Measurements from ENCODE around the gene PPM1D. TPM values are rescaled to one million over a fixed set of nuclear protein-coding genes. Genes with fewer than 3 reads are reported as not detected.

Gene PPM1D
- total RNA-seq, 2 donors from 2014 or later = 10.4 to 18.9 TPM

GRCh38 chr17:60676758-60677307 is 76.8 kb downstream of the PPM1D start:
- TF ChIP-seq CTCF (IDR thresholded peaks at IDR 0.05) (no peak), POLR2A (IDR thresholded peaks at IDR 0.05) (no peak), POLR2AphosphoS5 (IDR thresholded peaks at IDR 0.05) (no peak)
- peak overlapping the region; percentile 64 to 93 for H3K4me3 ChIP-seq
- H3K27ac ChIP-seq = peak overlapping the region; percentile 75 to 90
- intact Hi-C loops (cut with DNase I) = no loop called here
- H3K4me1 ChIP-seq (replicated peaks) = no peaks in the 10 kb centered on the region
- no peaks in the 10 kb centered on the region for H3K27me3 ChIP-seq (replicated peaks; ENCODE audit: insufficient read depth)
- no peak for DNase-seq (ENCODE audit: low spot score)
- H3K9me3 ChIP-seq = no peaks in the 10 kb centered on the region
- WGBS = 30% methylated on average over 17 of the region's 17 CpGs
- H3K36me3 ChIP-seq = no peaks in the 10 kb centered on the region

GRCh38 chr17:60677308-60678117 is 77.5 kb downstream of the PPM1D start, which contains the start of gene BCAS3:
BCAS3 (plus strand) TSS chr17:60677851.
- peak within 1 kb of the TSS; percentile 75 to 90 for H3K27ac ChIP-seq
- no peaks in the 10 kb centered on the region for H3K9me3 ChIP-seq
- intact Hi-C loops (cut with DNase I) = no loop called here
- H3K27me3 ChIP-seq (replicated peaks; ENCODE audit: insufficient read depth) = no peaks in the 10 kb centered on the region
- H3K4me1 ChIP-seq (replicated peaks) = no peaks in the 10 kb centered on the region
- peak; percentile 99 for DNase-seq (ENCODE audit: low spot score)
- H3K4me3 ChIP-seq = peak within 1 kb of the TSS; percentile 64 to 93
- under 1% methylated on average over 51 of the region's 51 CpGs for WGBS
- H3K36me3 ChIP-seq = no peaks in the 10 kb centered on the region
- TF ChIP-seq POLR2A (IDR thresholded peaks at IDR 0.05) (peak; percentile 97), POLR2AphosphoS5 (IDR thresholded peaks at IDR 0.05) (peak; percentile 94), CTCF (IDR thresholded peaks at IDR 0.05) (no peak)

- no peaks in the 10 kb centered on the region for H3K9me3 ChIP-seq
- TF ChIP-seq POLR2A (IDR thresholded peaks at IDR 0.05) = no peak
- TF ChIP-seq POLR2AphosphoS5 (IDR thresholded peaks at IDR 0.05) = no peak
- no peak for TF ChIP-seq CTCF (IDR thresholded peaks at IDR 0.05)
- no peaks in the 10 kb centered on the region for H3K27me3 ChIP-seq (replicated peaks; ENCODE audit: insufficient read depth)
- intact Hi-C loops (cut with DNase I) = no loop called here
- no peak for DNase-seq (ENCODE audit: low spot score)
- H3K27ac ChIP-seq = peak overlapping the region; percentile 75 to 90
- no peaks in the 10 kb centered on the region for H3K4me1 ChIP-seq (replicated peaks)
- 6% methylated on average over 6 of the region's 6 CpGs for WGBS
- no peaks in the 10 kb centered on the region for H3K36me3 ChIP-seq
- H3K4me3 ChIP-seq = peak overlapping the region; percentile 64 to 93
These were observed 78.1 kb downstream of the PPM1D start for GRCh38 chr17:60678118-60678444.

- Histone ChIP-seq H3K9me3 (no peaks in the 10 kb centered on the region), H3K4me1 (replicated peaks) (no peaks in the 10 kb centered on the region), H3K4me3 (no peak overlapping the region), H3K27me3 (replicated peaks; ENCODE audit: insufficient read depth) (no peaks in the 10 kb centered on the region), H3K36me3 (no peaks in the 10 kb centered on the region), H3K27ac (no peak overlapping the region)
- DNase-seq (ENCODE audit: low spot score) = no peak
- intact Hi-C loops (cut with DNase I) = no loop called here
- 83% methylated on average over 4 of the region's 4 CpGs for WGBS
- TF ChIP-seq POLR2A (IDR thresholded peaks at IDR 0.05) (no peak), CTCF (IDR thresholded peaks at IDR 0.05) (no peak), POLR2AphosphoS5 (IDR thresholded peaks at IDR 0.05) (no peak)
These were observed 79.3 kb downstream of the PPM1D start for GRCh38 chr17:60679287-60679686.

GRCh38 chr17:60680754-60681153 is 80.8 kb downstream of the PPM1D start:
- intact Hi-C loops (cut with DNase I) = no loop called here
- 93% methylated on average over 6 of the region's 6 CpGs for WGBS
- H3K36me3 ChIP-seq = no peaks in the 10 kb centered on the region

More at GRCh38 chr17:60680754-60681153, 80.8 kb downstream of the PPM1D start:
- no peak overlapping the region for H3K27ac ChIP-seq
- H3K9me3 ChIP-seq = no peaks in the 10 kb centered on the region
- TF ChIP-seq POLR2A (IDR thresholded peaks at IDR 0.05) (no peak), CTCF (IDR thresholded peaks at IDR 0.05) (no peak), POLR2AphosphoS5 (IDR thresholded peaks at IDR 0.05) (no peak)
- no peak overlapping the region for H3K4me3 ChIP-seq
- no peaks in the 10 kb centered on the region for H3K27me3 ChIP-seq (replicated peaks; ENCODE audit: insufficient read depth)
- no peaks in the 10 kb centered on the region for H3K4me1 ChIP-seq (replicated peaks)
- no peak for DNase-seq (ENCODE audit: low spot score)

Data from prostate gland (tissue), 2 donors.